OCI-LY1 (cell line): Measurements from ENCODE around the gene RAB3GAP2.
"Not testable (repeated sequence)": the region's sequence is repeated elsewhere in the genome, so short reads cannot be mapped to it uniquely, and the experiment has no call there.

Source experiments
- H2AFZ ChIP-seq: fragments of 200-600 bp; sonication (generic), shearing (Covaris generic); 2 replicates; pipeline ENCODE4 v1.6.0; 2014; ENCODE audit warnings: antibody characterized with exemption, mild to moderate bottlenecking, low read length
- H3F3A ChIP-seq: fragments of 200-600 bp; sonication (generic), shearing (Covaris generic); 2 replicates; pipeline ENCODE4 v1.6.0; 2014; ENCODE audit warnings: mild to moderate bottlenecking, antibody characterized with exemption, low read length, moderate library complexity; ENCODE audit not compliant: insufficient read depth
- H3K27ac ChIP-seq: fragments of 200-600 bp; sonication (generic); 2 replicates; pipeline ENCODE4 v1.5.1; 2014; ENCODE audit warnings: low read length, mixed run types, mild to moderate bottlenecking, low read depth; ENCODE audit not compliant: poor library complexity, severe bottlenecking
- H3K27me3 ChIP-seq: fragments of 200-600 bp; sonication (generic); 2 replicates; pipeline ENCODE4 v1.6.0; 2014; ENCODE audit warnings: antibody characterized with exemption, mild to moderate bottlenecking, low read length, moderate library complexity; ENCODE audit not compliant: insufficient read depth
- H3K36me3 ChIP-seq: fragments of 200-600 bp; sonication (generic); 2 replicates; pipeline ENCODE4 v1.6.1; 2014; ENCODE audit warnings: mild to moderate bottlenecking, antibody characterized with exemption, low read length, moderate library complexity, mixed read lengths; ENCODE audit not compliant: insufficient read depth
- H3K4me1 ChIP-seq: fragments of 200-600 bp; sonication (generic); 2 replicates; pipeline ENCODE4 v1.5.1; 2014; ENCODE audit warnings: mild to moderate bottlenecking, low read length, moderate library complexity; ENCODE audit not compliant: insufficient read depth, severe bottlenecking
- H3K4me2 ChIP-seq: fragments of 200-600 bp; sonication (generic), shearing (Covaris generic); 2 replicates; pipeline ENCODE4 v1.6.1; 2014; ENCODE audit warnings: low read length
- H3K4me3 ChIP-seq: fragments of 200-600 bp; sonication (generic); 2 replicates; pipeline ENCODE4 v1.5.1; 2014; ENCODE audit warnings: low read length, low read depth, mild to moderate bottlenecking, mixed read lengths; ENCODE audit not compliant: poor library complexity, severe bottlenecking
- H3K79me2 ChIP-seq: fragments of 200-600 bp; shearing (Covaris generic); 2 replicates; pipeline ENCODE4 v1.6.1; 2016; ENCODE audit warnings: mixed run types, low read length, mixed read lengths; ENCODE audit not compliant: insufficient read depth
- H3K9ac ChIP-seq: fragments of 200-600 bp; sonication (generic), shearing (Covaris generic); 2 replicates; pipeline ENCODE4 v1.6.1; 2014; ENCODE audit warnings: mild to moderate bottlenecking, low read length, mixed read lengths
- H3K9me2 ChIP-seq: fragments of 200-600 bp; sonication (generic), shearing (Covaris generic); 2 replicates; pipeline ENCODE4 v1.6.1; 2014; ENCODE audit warnings: low read depth, mild to moderate bottlenecking, low read length, mixed read lengths
- H3K9me3 ChIP-seq: fragments of 200-600 bp; shearing (Covaris generic); 2 replicates; pipeline ENCODE4 v1.6.1; 2014; ENCODE audit warnings: low read length, mixed read lengths
- H4K20me1 ChIP-seq: fragments of 200-600 bp; sonication (generic), shearing (Covaris generic); 2 replicates; pipeline ENCODE4 v1.6.0; 2016; ENCODE audit warnings: mild to moderate bottlenecking, low read length; ENCODE audit not compliant: insufficient read depth
- CTCF ChIP-seq: fragments of 200-600 bp; sonication (generic), shearing (Covaris generic); IDR thresholded peaks from 2 replicates; pipeline ENCODE4 v1.5.1; 2017; ENCODE audit warnings: mild to moderate bottlenecking, antibody characterized with exemption, low read length, moderate library complexity, mixed read lengths
- EZH2 ChIP-seq: fragments of 200-600 bp; sonication (generic), shearing (Covaris generic); IDR thresholded peaks from 2 replicates; pipeline ENCODE4 v1.8.0; 2017; ENCODE audit warnings: borderline replicate concordance, mixed run types, mild to moderate bottlenecking, antibody characterized with exemption, low read length, moderate library complexity, mixed read lengths

RAB3GAP2 gene

GRCh38 chr1:220316305-220316704 is 44.1 kb upstream of the RAB3GAP2 start:
- no peak overlapping the region for H3K4me2 ChIP-seq
- H4K20me1 ChIP-seq: no peaks in the 10 kb centered on the region
- H3K4me3 ChIP-seq: no peak overlapping the region
- no peaks in the 10 kb centered on the region for H3K9me2 ChIP-seq
- no peak overlapping the region for H3K9ac ChIP-seq
- TF ChIP-seq CTCF: no peak
- TF ChIP-seq EZH2: no peak
- H3K79me2 ChIP-seq: no peaks in the 10 kb centered on the region
- H3K27me3 ChIP-seq: no peaks in the 10 kb centered on the region
- no peaks in the 10 kb centered on the region for H3K4me1 ChIP-seq
- H3F3A ChIP-seq: no peaks in the 10 kb centered on the region
- no peak overlapping the region for H3K27ac ChIP-seq
- H2AFZ ChIP-seq: no peak overlapping the region
- H3K36me3 ChIP-seq: no peaks in the 10 kb centered on the region
- H3K9me3 ChIP-seq: no peaks in the 10 kb centered on the region

GRCh38 chr1:220315070-220315839 is 43.0 kb upstream of the RAB3GAP2 start:
- Histone ChIP-seq H3K4me3 (no peak overlapping the region), H2AFZ (no peak overlapping the region), H3K27ac (no peak overlapping the region), H3K27me3 (no peaks in the 10 kb centered on the region), H4K20me1 (no peaks in the 10 kb centered on the region), H3K4me2 (no peak overlapping the region), H3K79me2 (no peaks in the 10 kb centered on the region), H3K4me1 (no peaks in the 10 kb centered on the region), H3K9ac (no peak overlapping the region), H3K9me3 (no peaks in the 10 kb centered on the region), H3K36me3 (no peaks in the 10 kb centered on the region), H3K9me2 (no peaks in the 10 kb centered on the region), H3F3A (no peaks in the 10 kb centered on the region)
- TF ChIP-seq EZH2 (no peak), CTCF (no peak)

GRCh38 chr1:220313576-220313975 is 41.3 kb upstream of the RAB3GAP2 start:
- TF ChIP-seq EZH2 (no peak), CTCF (no peak)
- H3K9me3 ChIP-seq: no peaks in the 10 kb centered on the region
- H2AFZ ChIP-seq: no peak overlapping the region

GRCh38 chr1:220310147-220310546 is 37.9 kb upstream of the RAB3GAP2 start:
- H3K9me3 ChIP-seq, H3K36me3 ChIP-seq, H3K27ac ChIP-seq, H3K4me2 ChIP-seq, H3K27me3 ChIP-seq, H3K79me2 ChIP-seq, H2AFZ ChIP-seq, H3K4me3 ChIP-seq, H4K20me1 ChIP-seq, H3K9me2 ChIP-seq, H3K9ac ChIP-seq, H3F3A ChIP-seq, H3K4me1 ChIP-seq: not testable (repeated sequence)

More at GRCh38 chr1:220313576-220313975, 41.3 kb upstream of the RAB3GAP2 start:
- Histone ChIP-seq H3K27me3 (no peaks in the 10 kb centered on the region), H3F3A (no peaks in the 10 kb centered on the region), H3K36me3 (no peaks in the 10 kb centered on the region), H3K9ac (no peak overlapping the region), H4K20me1 (no peaks in the 10 kb centered on the region), H3K4me2 (no peak overlapping the region), H3K4me3 (no peak overlapping the region), H3K4me1 (no peaks in the 10 kb centered on the region), H3K27ac (no peak overlapping the region), H3K9me2 (no peaks in the 10 kb centered on the region), H3K79me2 (no peaks in the 10 kb centered on the region)
